ENCODE data around the gene TMEM81.

Gene TMEM81

GRCh38 chr1:205059660-205060059 lies 24.6 kb downstream of the TMEM81 start:
- DNase-seq (ENCODE audit: low read depth in 2 of 2) = no peak

- DNase-seq (ENCODE audit: low read depth in 2 of 2) = no peak
Observed at GRCh38 chr1:205058853-205059252, 25.4 kb downstream of the TMEM81 start.

GRCh38 chr1:205057808-205058575 lies 26.3 kb downstream of the TMEM81 start:
- DNase-seq (ENCODE audit: low read depth in 2 of 2) = no peak

- no peak for DNase-seq (ENCODE audit: low read depth in 2 of 2)
Observed at GRCh38 chr1:205056956-205057568, 27.2 kb downstream of the TMEM81 start.

- no peak for DNase-seq (ENCODE audit: low read depth in 2 of 2)
Observed at GRCh38 chr1:205056188-205056611, 28.1 kb downstream of the TMEM81 start.

GRCh38 chr1:205054013-205054412 lies 30.2 kb downstream of the TMEM81 start:
- DNase-seq (ENCODE audit: low read depth in 2 of 2) = no peak

GRCh38 chr1:205053296-205053695 lies 31.0 kb downstream of the TMEM81 start:
- DNase-seq (ENCODE audit: low read depth in 2 of 2) = no peak

GRCh38 chr1:205052690-205053089 lies 31.6 kb downstream of the TMEM81 start:
- no peak for DNase-seq (ENCODE audit: low read depth in 2 of 2)

- no peak for DNase-seq (ENCODE audit: low read depth in 2 of 2)
Observed at GRCh38 chr1:205049479-205049878, 34.8 kb downstream of the TMEM81 start.

- no peak for DNase-seq (ENCODE audit: low read depth in 2 of 2)
Observed at GRCh38 chr1:205048382-205048781, 35.9 kb downstream of the TMEM81 start.

- DNase-seq (ENCODE audit: low read depth in 2 of 2) = no peak
Observed at GRCh38 chr1:205047764-205048231, 36.5 kb downstream of the TMEM81 start.

- no peak for DNase-seq (ENCODE audit: low read depth in 2 of 2)
Observed at GRCh38 chr1:205046870-205047269, 37.4 kb downstream of the TMEM81 start.

GRCh38 chr1:205045146-205045545 lies 39.1 kb downstream of the TMEM81 start:
- DNase-seq (ENCODE audit: low read depth in 2 of 2) = no peak

GRCh38 chr1:205044741-205045140 lies 39.5 kb downstream of the TMEM81 start:
- DNase-seq (ENCODE audit: low read depth in 2 of 2) = no peak

GRCh38 chr1:205043866-205044265 lies 40.4 kb downstream of the TMEM81 start:
- DNase-seq (ENCODE audit: low read depth in 2 of 2) = no peak

GRCh38 chr1:205042911-205043806 lies 41.1 kb downstream of the TMEM81 start, which contains the start of gene CNTN2:
Gene CNTN2, plus strand, starts transcription at chr1:205043212. Its CDS starts 9,974 bp downstream, at chr1:205053186.
- DNase-seq (ENCODE audit: low read depth in 2 of 2) = no peak

- DNase-seq (ENCODE audit: low read depth in 2 of 2) = no peak
Observed at GRCh38 chr1:205041998-205042910, 42.0 kb downstream of the TMEM81 start.

- no peak for DNase-seq (ENCODE audit: low read depth in 2 of 2)
Observed at GRCh38 chr1:205041001-205041715, 43.1 kb downstream of the TMEM81 start.

- no peak for DNase-seq (ENCODE audit: low read depth in 2 of 2)
Observed at GRCh38 chr1:205038132-205038786, 46.0 kb downstream of the TMEM81 start.

GRCh38 chr1:205037539-205037938 lies 46.7 kb downstream of the TMEM81 start:
- no peak for DNase-seq (ENCODE audit: low read depth in 2 of 2)
